Peyer's patch (tissue), 4 donors: ENCODE results near the gene CUTA.

ENCODE experiments used
- CTCF ChIP-seq, 6 experiments: fragments of 450-650 bp in 4 of 6; fragments of 200-600 bp in 2 of 6; sonication (generic) in 1 of 6; IDR thresholded peaks; one replicate each; pipeline ENCODE4 v1.5.1; 2017 to 2019; ENCODE audit warnings: antibody characterized with exemption in 6 of 6, mild to moderate bottlenecking in 3 of 6, moderate library complexity in 1 of 6
- POLR2A ChIP-seq, 2 donors: fragments of 450-650 bp; IDR thresholded peaks; one replicate each; pipeline ENCODE4 v1.5.1; 2017; ENCODE audit warnings: antibody characterized with exemption in 2 of 2, mild to moderate bottlenecking in 2 of 2, moderate library complexity in 2 of 2

GRCh38 chr6:33414592-33415271 lies 3.2 kb downstream of the CUTA start:
- TF ChIP-seq CTCF (IDR thresholded peaks at IDR 0.05), result peak in 1 of 6 experiments; percentile 15
- no peak for TF ChIP-seq POLR2A (IDR thresholded peaks at IDR 0.05)
